Measurements from ENCODE around the gene SLC38A5.
"Not testable (repeated sequence)": the region's sequence is repeated elsewhere in the genome, so short reads cannot be mapped to it uniquely, and the experiment has no call there.

Gene SLC38A5

GRCh38 chrX:48430166-48430565 lies 39.9 kb downstream of the SLC38A5 start:
- not testable (repeated sequence) for H3K4me3 ChIP-seq (ENCODE audit: low read length)

DNA sequence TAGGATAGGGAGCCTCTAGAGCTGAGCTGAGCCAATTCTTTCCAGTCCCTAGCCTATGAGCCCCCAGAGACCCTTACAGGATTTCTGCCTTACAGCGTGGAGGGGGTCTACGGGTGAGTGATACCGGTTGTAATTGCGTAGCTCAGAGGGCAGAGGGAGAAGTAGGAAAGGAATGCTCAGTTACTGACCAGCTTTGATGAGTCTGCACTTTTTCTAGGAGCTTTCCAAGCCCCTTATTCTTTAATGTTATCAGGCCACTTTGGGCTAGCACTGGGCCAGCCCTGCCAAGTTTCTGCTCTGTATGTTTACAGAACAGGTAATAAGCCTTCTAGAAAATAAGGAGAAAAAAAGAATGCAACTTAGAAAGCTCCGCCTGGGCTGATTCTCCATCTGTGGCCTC lies 40.5 kb downstream of the SLC38A5 start:
- DNase-seq (ENCODE audit: low read depth, low spot score); H3K4me3 ChIP-seq (ENCODE audit: low read length): not testable (repeated sequence)

More at GRCh38 chrX:48430166-48430565, 39.9 kb downstream of the SLC38A5 start:
- not testable (repeated sequence) for DNase-seq (ENCODE audit: low read depth, low spot score)

DNA sequence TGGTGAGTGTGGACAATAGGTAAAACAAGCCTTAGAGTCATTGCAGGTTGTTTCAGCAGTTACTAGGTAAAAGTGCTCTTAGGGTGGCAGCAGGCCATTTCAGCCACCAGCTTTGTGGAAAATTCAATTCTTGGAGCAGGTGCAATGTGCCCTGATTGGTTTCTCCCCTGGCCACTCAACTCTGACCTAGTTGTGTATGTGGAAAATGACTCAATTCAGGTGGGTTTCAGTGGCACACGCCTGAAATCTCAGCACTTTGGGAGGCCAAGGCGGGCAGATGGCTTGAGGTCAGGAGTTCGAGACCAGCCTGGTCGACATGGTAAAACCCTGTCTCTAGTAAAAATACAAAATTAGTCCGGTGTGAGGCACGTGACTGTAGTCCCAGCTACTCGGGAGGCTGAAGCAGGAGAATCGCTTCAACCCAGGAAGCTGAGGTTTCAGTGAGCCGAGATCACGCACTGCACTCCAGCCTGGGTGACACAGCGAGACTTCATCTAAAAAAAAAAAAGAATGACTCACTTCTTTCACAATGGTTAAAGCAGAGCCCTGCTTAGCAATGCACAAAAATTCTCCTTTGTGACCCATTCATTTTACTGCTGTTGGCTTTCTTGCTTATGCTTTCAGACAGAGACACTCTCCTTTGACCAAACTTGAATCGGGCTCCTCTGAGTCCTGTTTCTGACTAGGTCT lies 42.9 kb downstream of the SLC38A5 start:
- not testable (repeated sequence) for H3K4me3 ChIP-seq (ENCODE audit: low read length); DNase-seq (ENCODE audit: low read depth, low spot score)

DNA sequence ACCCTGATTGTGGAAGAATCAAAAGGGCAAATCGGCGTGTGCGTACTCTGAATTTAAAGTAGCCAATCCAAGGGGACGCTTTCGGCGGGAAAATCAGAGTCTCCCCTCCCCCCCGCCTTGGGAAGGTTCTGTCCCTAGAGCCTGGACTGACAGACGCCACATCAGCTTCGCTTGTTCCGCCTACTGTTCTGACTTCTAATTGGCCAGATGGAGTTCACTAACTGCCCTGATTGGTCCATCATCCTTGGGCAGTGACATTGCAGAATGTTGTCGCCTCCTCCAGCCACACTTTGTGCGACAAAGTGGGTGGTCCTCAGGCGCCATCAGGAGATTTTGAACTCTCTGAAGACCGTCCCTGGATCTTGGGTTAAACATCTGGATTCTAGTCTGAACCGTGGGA lies 58.2 kb downstream of the SLC38A5 start, which contains the start of gene SSX4B:
Gene SSX4B (minus strand): TSS at position 101 of the 400 bp plus-strand sequence. CDS start 588 bp downstream, outside the sequence.
- not testable (repeated sequence) for H3K4me3 ChIP-seq (ENCODE audit: low read length); DNase-seq (ENCODE audit: low read depth, low spot score)
